GM10248 (cell line): ENCODE results near the gene COL8A2.

ENCODE experiments used
- CTCF ChIA-PET: fragments of 300-600 bp; sonication (Branson Sonifier 250); formaldehyde crosslinking; extraction: SDS; loops from one replicate; lab custom pipeline; 2021; ENCODE audit warnings: antibody characterized with exemption; lab: Yijun Ruan, JAX
- POLR2A ChIA-PET: fragments of 350-650 bp; sonication (Branson Sonifier 250); formaldehyde crosslinking; extraction: SDS; loops from one replicate; lab custom pipeline; 2020; ENCODE audit warnings: antibody characterized with exemption; lab: Yijun Ruan, JAX
- DNase-seq: peaks from one replicate; pipeline ENCODE4 v3.0.0; 2012; ENCODE audit errors: extremely low spot score
- CTCF ChIP-seq: IDR thresholded peaks from 2 replicates; pipeline ENCODE4 v1.5.1; 2012; ENCODE audit warnings: mild to moderate bottlenecking, low read depth; ENCODE audit errors: extremely low read depth, missing control alignments, control extremely low read depth

COL8A2 gene

GRCh38 chr1:36125129-36125991 is at the start of gene COL8A2:
Gene COL8A2 (minus strand): TSS chr1:36125222. CDS start chr1:36100242, 24,980 bp downstream.
- CTCF ChIA-PET: no interaction called here
- no peak for TF ChIP-seq CTCF
- POLR2A ChIA-PET: no interaction called here
- no peak for DNase-seq

GRCh38 chr1:36174713-36175112 is 49.7 kb upstream of the COL8A2 start:
- ChIA-PET CTCF (interaction anchor here (1.2 to 1.4 kb wide), 2 partner anchors 13 kb away, joined by 5 to 7 read pairs; no protein-coding TSS in a partner anchor), POLR2A (no interaction called here)
- no peak for TF ChIP-seq CTCF
- no peak for DNase-seq

- DNase-seq: no peak
- ChIA-PET POLR2A (no interaction called here), CTCF (interaction anchor here (0.7 to 5.6 kb wide), 3 partner anchors 11 to 38 kb away, joined by 4 to 27 read pairs (median 4); no protein-coding TSS in a partner anchor)
- TF ChIP-seq CTCF: no peak
Measured at GRCh38 chr1:36172983-36173382, 48.0 kb upstream of the COL8A2 start.

GRCh38 chr1:36172017-36172747 is 47.2 kb upstream of the COL8A2 start:
- DNase-seq: no peak
- POLR2A ChIA-PET: no interaction called here
- no peak for TF ChIP-seq CTCF
- CTCF ChIA-PET: interaction anchor here (0.7 to 5.6 kb wide), 5 partner anchors 10 to 37 kb away, joined by 3 to 27 read pairs (median 4); partner anchors contain the start of gene TRAPPC3

GRCh38 chr1:36170643-36171412 is 45.8 kb upstream of the COL8A2 start:
- CTCF ChIA-PET: interaction anchor here (0.6 to 5.6 kb wide), 5 partner anchors 10 to 115 kb away, joined by 3 to 27 read pairs (median 4); partner anchors contain the start of gene TRAPPC3

More at GRCh38 chr1:36170643-36171412, 45.8 kb upstream of the COL8A2 start:
- POLR2A ChIA-PET: no interaction called here
- TF ChIP-seq CTCF: no peak
- no peak for DNase-seq
